GF-D8 (cell line): ENCODE data around the gene MAFF.
A peak's percentile ranks its signal among the peaks of the same experiment; 100 is the strongest.
"Not testable (repeated sequence)": the region's sequence is repeated elsewhere in the genome, so short reads cannot be mapped to it uniquely, and the experiment has no call there.

Experiments
- DNase-seq: peaks from one replicate; lab custom pipeline; 2025; lab: John Stamatoyannopoulos, UW

Gene MAFF

DNA sequence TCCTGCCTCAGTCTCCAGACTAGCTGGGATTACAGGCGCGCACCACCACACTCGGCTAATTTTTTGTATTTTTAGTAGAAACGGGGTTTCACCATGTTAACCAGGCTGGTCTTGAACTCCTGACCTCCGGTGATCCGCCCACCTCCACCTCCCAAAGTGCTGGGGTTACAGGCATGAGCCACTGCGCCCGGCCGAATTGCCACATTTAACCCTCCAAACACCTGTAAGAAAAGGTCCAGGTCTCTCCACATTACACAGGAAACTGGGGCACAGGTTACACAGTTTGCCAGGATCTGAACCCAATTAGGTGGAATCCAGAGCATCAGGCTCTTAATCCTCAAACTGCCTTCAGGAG is 24.2 kb upstream of the MAFF start:
- DNase-seq, result not testable (repeated sequence)

DNA sequence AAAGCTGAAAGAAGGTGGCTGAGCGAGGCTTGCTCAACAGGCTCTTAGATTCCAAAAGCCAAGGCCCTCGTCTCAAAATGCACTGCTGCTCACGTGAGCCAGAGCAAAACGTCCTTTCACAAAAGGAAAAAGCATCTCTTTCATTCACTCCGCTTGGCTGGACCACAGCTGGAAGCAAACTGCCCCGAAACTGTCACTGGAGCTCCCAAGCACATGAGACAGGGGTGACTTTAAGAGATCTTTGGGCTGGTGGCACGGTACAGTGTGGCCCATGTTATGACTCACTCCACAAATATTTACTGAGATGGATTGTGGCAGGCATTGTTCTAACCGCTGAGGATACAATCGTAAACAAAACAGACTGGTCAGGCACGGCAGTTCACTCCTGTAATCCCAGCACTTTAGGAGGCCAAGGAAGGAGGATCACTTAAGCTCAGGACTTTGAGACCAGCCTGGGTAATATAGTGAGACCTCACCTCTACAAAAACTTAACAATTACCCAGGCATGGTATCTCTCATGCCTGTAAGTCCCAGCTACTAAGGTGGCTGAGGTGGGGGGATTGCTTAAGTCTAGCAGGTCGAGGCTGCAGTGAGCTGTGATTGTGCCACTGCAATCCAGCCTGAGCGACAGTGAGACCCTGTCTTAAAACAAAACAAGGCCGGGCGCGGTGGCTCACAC is 23.7 kb upstream of the MAFF start:
- DNase-seq, result no peak

DNA sequence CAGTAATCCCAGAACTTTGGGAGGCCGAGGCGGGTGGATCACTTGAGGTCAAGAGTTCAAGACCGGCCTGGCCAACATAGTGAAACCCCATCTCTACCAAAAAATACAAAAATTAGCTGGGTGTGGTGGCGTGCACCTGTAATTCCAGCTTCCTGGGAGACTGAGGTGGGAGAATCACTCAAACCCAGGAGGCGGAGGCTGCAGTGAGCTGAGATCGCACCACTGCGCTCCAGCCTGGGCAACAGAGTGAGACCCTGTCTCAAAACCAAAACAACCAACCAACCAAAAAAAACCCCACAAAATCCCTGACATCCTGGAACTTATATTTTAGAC is 23.2 kb upstream of the MAFF start:
- DNase-seq, result not testable (repeated sequence)

DNA sequence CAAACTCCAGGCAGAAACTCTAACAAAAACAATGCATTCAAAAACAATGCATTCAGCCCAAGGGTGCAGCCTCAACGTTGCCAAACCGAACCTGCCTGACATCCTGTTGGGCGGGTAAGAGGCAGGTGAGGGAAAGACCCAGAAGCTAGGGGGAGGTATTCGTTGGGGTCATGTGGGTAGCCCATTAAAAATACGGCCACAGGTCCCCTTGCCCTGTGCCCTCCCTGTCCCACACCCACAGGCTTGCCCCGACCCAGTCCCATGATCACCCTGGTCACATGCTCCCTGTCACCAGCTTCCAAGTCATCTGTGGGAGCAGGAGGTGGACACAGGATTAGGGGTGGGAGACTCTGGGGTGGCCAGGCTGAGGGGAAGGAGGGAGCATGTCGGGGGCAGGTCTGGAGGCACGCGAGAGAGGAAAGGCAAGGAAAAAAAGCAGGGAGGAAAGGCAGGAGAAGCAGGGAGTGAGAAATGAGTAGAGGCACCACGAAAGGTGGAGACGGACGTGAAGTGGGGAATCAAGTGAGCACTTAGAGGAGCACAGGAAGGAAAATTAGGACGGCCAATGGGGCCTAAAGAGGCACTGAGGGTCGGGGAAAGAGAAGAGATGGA is 20.8 kb upstream of the MAFF start:
- no peak for DNase-seq

DNA sequence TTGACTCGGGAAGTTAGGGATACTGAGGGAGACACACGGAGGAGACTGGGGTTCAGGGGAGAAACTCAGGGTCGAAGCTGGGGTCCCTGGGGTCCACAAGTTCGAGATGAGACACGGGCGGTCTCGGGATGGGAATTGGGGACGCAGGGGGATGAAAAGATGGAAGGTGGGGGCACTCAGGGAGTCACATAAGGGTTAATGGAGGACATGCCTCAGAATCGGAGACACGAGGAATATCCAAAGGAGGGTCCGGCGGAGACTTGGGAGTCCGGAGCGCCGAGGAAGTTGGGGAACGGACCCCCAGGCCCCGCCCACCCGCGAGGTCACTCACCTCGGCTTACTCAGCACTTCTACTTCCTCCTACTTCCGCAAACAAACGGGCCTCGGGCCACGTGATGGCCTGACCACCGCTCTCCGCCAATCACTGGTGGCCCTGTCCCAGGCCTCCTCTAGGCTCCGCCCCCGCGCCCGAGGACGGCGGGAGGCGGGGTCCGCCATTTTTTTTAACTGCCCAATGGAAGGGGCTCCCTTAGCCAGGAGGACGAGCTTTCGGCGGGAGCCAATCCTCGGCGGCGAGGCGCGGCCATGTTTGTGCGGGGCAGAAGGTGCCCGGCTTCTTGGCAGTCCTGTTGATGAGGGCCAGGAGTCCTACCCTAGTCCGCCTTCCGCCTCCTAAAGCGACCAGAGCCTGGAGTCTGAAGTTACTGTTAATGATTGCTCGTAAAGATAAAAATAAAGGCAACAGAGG is 20.2 kb upstream of the MAFF start, which contains the start of gene PLA2G6:
PLA2G6 (minus strand) TSS at position 378 of the 748 bp plus-strand sequence. CDS start 12,404 bp downstream, outside the sequence.
- DNase-seq, result peak; percentile 99

DNA sequence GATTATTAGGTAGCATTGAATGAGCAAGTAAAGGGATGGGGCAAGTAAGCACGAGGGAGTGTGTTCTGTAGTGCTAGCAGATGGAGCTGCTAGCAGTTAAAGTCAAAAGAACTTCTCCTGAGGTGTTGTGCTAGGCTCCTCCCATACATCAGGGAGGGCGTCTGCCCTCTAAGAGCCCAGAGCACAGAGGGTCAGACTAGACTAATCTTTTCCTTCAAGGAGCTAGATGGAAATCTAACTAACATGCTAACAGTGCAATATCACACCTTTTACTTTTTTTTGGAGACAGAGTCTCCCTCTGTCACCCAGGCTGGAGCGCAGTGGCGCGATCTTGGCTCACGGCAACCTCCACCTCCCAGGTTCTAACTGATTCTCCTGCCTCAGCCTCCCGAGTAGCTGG is 17.0 kb upstream of the MAFF start:
- no peak for DNase-seq

DNA sequence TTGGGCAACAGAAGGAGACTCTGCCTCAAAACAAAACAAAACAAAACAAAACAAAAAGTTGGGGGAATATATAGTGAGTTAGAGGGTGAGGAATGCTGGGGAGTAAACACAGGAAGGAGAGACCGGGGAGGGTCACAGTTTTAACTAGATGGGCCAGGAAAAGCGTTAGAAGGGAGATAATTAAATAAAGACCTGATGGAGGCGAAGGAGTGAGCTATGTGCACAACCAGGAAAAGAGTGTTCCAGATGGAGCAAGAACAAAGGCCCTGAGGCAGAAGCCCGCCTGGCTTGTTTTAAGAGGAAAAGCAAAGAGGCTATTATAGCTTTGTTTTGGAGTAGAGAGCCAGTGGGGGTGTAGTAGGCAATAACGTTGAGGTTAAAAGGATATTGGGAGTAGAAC is 15.4 kb upstream of the MAFF start:
- no peak for DNase-seq

DNA sequence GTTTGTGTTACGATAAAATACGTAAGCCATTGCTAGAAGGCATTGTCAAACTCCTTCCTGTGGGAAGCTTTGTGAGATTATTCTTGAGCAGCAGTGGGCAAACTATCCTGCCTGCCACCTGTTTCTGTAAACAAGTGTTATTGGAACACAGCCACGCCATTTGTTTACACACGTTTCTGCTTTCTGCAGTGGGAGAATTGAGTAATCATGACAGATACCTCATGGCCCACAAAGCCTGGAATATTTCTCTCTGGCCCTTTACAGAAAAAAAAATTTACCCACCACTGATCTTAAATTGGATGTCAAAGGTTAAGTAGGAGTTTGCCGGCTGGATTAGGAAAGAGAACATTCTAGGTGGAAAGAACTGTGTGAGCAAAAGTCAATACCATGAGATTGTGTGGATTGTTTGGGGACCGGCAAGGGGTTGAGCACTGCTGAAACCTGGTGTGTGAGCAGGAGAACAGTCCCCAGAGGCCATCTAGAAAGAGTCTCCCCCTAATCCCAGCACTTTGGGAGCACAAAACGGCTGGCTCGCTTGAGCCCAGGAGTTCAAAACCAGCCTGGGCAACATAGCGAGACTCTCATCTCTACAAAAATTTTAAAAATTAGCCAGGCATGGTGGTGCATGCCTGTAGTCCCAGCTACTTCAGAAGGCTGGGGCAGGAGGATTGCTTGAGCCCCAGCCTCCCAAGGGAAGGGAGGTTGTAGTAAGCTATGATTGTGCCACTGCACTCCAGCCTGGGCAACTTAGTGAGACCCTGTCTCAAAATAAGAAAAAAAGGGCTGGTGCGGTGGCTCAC is 14.2 kb upstream of the MAFF start:
- no peak for DNase-seq

DNA sequence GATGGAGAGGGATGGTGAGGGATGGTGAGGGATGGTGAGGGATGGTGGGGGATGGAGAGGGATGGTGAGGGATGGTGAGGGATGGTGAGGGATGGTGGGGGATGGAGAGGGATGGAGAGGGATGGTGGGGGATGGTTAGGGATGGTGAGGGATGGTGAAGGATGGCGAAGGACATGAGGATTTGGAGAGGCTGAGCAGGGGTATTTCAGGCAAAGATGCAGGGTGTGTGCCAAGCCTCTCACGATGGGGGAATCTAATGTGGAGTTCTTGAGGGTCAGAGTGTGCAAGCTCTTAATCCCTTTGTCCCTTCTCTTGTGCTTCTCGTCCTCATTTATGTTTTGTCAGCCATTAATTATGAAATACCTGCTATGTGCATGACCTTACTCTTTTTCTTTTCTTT is 12.7 kb upstream of the MAFF start:
- DNase-seq, result no peak

DNA sequence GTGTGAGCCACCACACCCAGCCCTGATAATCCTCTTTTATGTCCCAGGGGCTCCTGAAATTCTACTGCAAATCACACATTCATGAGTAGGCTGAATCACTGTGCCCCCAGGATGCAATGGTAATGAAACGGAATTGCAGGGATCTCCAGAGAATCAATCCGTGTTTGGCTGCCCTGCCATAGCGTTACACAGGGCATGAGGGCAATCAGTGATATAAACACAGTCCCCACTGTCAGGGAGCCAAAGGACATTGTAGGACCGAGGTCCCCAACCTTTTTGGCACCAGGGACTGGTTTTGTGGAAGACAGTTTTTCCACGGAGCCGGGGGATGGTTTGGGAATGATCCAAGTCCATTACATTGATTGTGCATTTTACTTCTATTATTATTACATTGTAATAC is 11.2 kb upstream of the MAFF start:
- no peak for DNase-seq

DNA sequence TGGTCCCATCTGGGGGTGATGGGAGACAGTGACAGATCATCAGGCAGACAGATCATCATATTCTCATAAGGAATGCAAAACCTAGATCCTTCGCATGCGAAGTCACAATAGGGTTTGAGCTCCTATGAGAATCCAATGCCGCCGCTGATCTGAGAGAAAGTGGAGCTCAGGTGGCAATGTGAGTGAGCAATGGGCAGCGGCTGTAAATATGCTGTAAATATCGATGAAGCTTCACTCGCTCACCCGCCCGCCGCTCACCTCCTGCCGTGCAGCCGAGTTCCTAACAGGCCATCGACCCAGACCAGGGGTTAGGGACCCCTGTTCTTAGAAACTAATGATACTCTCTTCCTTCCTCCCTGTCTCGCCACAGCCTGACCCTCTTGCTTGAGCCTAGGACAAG is 10.7 kb upstream of the MAFF start:
- DNase-seq, result no peak

DNA sequence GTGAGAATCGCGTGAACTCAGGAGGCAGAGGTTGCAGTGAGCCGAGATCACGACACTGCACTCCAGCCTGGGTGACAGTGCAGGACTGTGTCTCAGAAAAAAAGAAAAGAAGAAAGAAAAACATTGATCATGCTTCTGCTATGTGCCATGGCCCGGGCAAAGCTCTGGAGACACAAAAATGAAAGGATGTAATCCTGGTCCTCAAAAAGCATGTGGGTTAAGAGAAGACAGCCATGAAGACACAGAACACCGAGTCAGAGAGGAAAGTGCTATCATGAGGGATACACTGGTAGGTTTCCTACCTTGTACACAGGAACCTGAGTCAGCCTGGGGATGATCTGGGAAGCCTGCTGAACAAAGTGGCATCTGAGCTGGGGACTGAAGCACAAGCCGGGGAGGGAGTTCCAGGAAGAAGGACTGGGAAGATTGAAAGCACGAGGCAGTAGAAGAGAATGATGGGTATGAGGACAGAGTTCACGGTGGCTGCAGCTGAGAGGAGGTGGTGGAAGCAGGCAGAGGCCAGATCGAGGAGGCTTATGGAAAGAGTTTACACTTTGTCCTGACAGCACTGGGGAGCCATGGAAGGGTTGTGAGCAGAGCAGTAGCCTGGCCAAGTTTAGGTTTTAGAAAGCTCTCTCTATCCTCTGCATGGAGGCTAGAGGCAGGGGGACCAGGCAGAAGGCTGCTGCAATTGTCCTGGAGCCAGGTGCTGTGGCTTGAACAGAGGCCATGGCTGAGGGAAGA is 9.9 kb upstream of the MAFF start:
- no peak for DNase-seq

DNA sequence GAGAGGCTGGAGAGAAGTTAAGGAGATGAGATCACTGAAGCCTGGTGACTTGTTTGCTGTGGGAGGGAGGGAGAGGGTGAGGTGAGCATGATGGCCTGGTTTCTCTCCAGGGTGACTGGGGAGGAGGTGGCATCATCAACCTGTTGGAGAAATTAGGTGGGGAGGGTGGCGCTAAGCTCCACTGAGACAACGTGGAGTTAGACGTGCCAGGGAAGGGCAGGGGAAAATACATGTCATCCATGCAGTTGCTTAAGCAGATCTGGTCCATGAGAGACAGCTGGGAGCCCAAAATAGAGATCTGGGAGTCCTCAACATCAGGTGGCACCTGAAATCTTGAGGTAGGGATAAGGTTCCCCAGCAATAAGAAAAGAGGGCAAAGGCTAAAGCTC is 9.3 kb upstream of the MAFF start:
- no peak for DNase-seq

DNA sequence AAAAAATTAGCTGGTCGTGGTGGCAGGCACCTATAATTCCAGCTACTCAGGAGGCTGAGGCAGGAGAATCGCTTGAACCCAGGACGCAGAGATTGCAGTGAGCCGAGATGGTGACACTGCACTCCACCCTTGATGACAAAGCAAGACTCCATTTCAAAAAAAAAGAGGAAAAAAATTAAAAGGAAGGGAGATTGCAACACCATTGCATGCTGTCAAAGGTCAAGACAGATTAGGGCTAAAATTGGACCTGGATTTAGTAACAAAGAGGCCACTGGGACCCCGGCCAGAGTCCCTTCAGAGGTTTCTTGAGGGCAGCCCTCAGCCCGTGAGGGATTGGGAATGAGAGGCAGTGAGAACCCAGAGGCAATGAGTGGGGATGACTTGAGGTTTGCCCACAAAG is 8.2 kb upstream of the MAFF start:
- DNase-seq, result peak; percentile 45

DNA sequence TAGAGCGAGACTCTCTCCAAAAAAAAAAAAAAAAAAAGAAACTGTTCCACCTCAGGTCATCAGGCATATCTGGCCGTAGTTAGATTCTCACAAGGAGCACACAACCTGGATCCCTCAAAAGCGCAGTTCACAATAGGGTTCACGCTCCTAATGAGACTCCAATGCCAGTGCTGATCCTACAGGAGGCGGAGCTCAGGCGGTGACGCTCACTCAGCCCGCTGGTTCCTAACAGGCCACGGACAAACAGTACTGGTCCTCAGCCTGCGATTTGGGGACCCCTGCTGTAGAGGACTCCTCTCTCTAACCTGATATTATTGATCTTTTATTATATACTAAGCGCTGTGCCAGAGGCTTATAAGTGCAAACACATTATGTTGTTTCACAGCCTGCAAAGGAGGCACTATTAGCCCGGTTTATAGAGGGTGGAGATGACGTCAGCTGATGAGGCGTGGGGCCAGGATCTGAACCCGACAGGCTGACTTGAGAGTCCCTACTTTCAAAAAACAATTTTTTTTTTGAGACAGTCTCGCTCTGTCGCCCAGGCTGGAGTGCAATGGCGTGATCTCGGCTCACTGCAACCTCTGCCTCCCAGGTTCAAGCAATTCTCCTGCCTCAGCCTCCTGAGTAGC is 4.9 kb upstream of the MAFF start:
- DNase-seq, result no peak

DNA sequence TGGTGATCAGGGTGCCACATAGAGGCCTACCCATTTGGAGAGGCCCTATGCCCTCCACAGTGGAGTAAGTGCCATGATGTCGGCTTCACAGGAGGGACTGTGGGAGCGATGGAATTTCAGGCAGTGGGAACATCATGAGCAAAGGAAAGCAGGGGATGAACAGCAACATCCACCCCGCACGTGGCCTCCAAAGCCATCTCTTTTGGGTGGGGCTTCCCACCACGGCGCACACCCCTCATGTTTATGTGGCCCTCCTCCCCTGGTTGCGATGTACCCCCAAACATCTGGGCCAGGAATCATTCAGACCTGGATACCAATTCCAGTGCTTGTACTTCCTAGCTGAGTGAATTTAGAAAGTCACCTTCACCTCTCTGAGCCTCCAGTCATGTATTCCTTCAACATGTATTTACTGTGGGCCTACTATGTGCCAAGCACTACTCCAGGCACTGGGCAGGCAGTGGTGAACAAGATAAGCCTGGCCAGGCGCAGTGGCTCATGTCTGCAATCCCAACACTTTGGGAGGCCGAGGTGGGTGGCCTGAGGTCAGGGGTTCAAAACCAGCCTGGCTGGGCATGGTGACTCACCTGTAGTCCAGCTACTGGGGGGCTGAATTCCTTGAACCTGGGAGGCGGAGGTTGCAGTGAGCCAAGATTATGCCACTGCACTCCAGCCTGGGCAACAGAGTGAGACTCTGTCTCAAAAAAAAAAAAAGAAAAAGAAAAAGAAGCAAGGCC is 1.8 kb upstream of the MAFF start:
- DNase-seq, result no peak

DNA sequence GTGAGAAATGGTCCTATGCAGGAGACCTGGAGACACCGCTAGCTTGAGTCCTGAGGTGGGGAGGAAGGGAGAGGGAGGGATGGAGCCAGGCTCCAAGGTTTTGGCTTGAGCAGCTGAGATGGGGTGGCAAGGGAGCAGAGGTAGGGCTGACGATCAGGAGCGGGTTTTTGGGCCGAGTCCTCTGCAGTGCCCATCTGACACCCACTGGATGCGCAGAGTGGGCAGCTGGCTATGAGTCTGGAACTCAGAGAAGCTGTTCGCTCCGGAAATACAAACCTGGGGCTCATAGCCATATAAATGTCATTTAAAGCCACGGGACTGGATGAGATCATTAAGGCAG is 453 bp upstream of the MAFF start:
- DNase-seq, result no peak

DNA sequence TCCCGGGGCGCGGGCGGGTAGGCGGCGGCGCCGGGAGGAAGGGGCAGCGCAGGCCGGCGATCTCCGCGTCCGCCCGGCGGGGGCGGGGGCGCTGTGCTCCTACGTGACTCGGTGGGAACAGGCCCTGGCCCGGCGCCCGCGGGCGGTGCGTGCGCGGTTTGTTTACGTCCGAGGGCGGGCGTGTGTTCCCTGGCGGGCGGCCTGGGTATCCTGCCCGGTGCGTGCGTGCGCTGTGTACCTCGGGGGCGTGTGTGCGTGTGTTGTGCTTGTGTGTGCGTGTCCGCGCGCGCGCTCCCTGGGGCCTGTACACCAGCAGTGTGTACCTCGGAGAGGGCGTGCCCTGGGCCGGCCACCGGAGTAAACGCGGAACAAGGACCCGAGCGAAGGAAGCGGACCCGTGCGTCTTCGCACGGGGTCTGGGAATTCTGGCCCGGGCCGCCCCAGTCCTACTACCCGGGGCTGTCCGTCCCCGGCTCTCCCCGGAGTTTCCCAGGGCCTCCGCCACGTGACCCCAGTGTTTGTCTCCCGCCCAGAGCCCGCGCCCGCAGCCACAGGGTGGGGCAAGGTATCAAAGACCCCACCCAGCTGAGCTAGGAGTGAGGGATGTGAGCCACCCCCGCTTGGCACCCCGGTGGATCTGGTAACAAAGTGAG is 769 bp downstream of the MAFF start:
- DNase-seq, result no peak

DNA sequence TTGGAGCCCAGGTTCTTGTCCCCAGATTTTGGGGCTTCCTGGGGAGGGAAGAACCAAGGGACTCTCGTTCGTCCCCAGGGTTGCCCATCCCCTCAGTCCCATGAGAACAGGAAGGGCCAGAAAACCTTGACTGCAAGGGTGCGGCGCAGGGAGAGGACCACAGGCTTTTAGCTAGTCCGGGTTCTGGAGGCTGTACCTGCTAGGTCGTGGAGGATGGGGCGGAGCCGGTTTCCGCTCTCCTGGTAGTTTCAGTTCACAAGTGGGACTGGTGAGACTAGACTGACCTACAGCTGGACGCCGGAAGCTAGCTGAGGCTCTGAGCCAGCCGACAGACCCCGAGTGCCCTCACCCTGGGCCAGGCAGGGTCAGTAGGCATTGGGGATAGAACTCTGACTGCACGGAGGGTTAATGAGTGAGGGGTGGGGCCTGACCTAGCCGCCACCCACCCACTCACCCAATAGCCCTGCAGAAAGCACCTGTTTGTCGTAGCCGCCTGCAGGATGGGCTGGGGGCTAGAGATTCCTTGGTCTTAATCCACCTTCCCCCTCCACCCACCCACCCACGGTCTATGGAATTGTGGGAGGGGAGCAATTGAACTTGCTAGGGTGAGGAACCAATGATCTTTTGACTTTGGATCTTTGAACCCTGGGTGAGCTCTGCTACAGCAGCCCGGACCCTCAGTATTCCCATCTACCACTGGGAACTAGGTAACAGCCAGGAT is 1.5 kb downstream of the MAFF start:
- no peak for DNase-seq
